A549 (cell line): Measurements from ENCODE around the gene FRAT2.

Source experiments
- CEBPB ChIP-seq, 2 experiments: fragments of >200 bp in 1 of 2; sonication (Bioruptor Twin) in 1 of 2; formaldehyde crosslinking in 1 of 2; IDR thresholded peaks; 2 replicates each; pipeline ENCODE4 v1.6.1; 2012 to 2016
- CTCF ChIP-seq: fragments of >200 bp; sonication (Bioruptor Twin); formaldehyde crosslinking; IDR thresholded peaks from 3 replicates; pipeline ENCODE4 v1.5.1; 2016
- HOXB13 ChIP-seq: fragments of 250-450 bp; sonication (Bioruptor Pico); IDR thresholded peaks from 2 replicates; pipeline ENCODE4 v1.5.0; 2020; ENCODE audit warnings: low read depth, mild to moderate bottlenecking, moderate library complexity
- JUN ChIP-seq, 2 experiments: fragments of >200 bp; sonication (Bioruptor Twin); formaldehyde crosslinking; IDR thresholded peaks; 2 replicates in 1 of 2; 3 replicates in 1 of 2; pipeline ENCODE4 v1.6.1; 2016 to 2017
- JUNB ChIP-seq: fragments of >200 bp; sonication (Bioruptor Twin); formaldehyde crosslinking; IDR thresholded peaks from 2 replicates; pipeline ENCODE4 v1.6.1; 2016
- KDM1A ChIP-seq: fragments of 200-600 bp; sonication (generic); IDR thresholded peaks from 2 replicates; pipeline ENCODE4 v1.6.1; 2016; ENCODE audit warnings: low read depth, mild to moderate bottlenecking
- MAZ ChIP-seq: fragments of 150-350 bp; IDR thresholded peaks from 2 replicates; pipeline ENCODE4 v1.6.1; 2014; ENCODE audit warnings: antibody characterized with exemption, low read depth, low read length, borderline replicate concordance
- MYC ChIP-seq: IDR thresholded peaks from 2 replicates; pipeline ENCODE4 v1.6.1; 2012; ENCODE audit warnings: mild to moderate bottlenecking, inconsistent platforms, low read length, improper control_type of control experiment, borderline replicate concordance
- POLR2A ChIP-seq: IDR thresholded peaks from 2 replicates; pipeline ENCODE4 v1.6.1; 2012; ENCODE audit warnings: mild to moderate bottlenecking, low read length
- POLR2AphosphoS2 ChIP-seq: conservative IDR thresholded peaks from 2 replicates; pipeline ENCODE4 v1.6.1; 2012; ENCODE audit warnings: low read length, improper control_type of control experiment, inconsistent platforms
- RFX5 ChIP-seq: fragments of 450-650 bp; IDR thresholded peaks from 2 replicates; pipeline ENCODE4 v1.7.1; 2014; ENCODE audit warnings: antibody characterized with exemption, mild to moderate bottlenecking, moderate library complexity

- TF ChIP-seq CEBPB (IDR thresholded peaks at IDR 0.05) (no peak), MAZ (no peak), JUN (IDR thresholded peaks at IDR 0.05) (no peak), HOXB13 (no peak), POLR2A (no peak), RFX5 (no peak), CTCF (no peak), POLR2AphosphoS2 (no peak), MYC (no peak), JUNB (no peak), KDM1A (no peak)
Measured at GRCh38 chr10:97353945-97354344, 19.4 kb upstream of the FRAT2 start.
